Measurements from ENCODE around the gene GPC5.

GPC5 gene

GRCh38 chr13:92768602-92769001 is 1370.2 kb downstream of the GPC5 start:
- Histone ChIP-seq H3K27ac (ENCODE audit: low read depth, low read length) (no peak overlapping the region), H3K27me3 (ENCODE audit: control insufficient read depth, insufficient read depth, low read length) (no peaks in the 10 kb centered on the region), H3K9ac (ENCODE audit: low read length) (no peak overlapping the region), H3K4me1 (ENCODE audit: control insufficient read depth, insufficient read depth, low read length) (no peaks in the 10 kb centered on the region), H3K9me3 (ENCODE audit: control insufficient read depth, insufficient read depth, low read depth, low read length) (no peaks in the 10 kb centered on the region), H3K4me3 (ENCODE audit: low read depth, low read length) (no peak overlapping the region), H3K36me3 (ENCODE audit: control insufficient read depth, insufficient read depth, low read length) (no peaks in the 10 kb centered on the region)

GRCh38 chr13:92769046-92769445 is 1370.6 kb downstream of the GPC5 start:
- H3K4me3 ChIP-seq (ENCODE audit: low read depth, low read length) = no peak overlapping the region
- no peaks in the 10 kb centered on the region for H3K4me1 ChIP-seq (ENCODE audit: control insufficient read depth, insufficient read depth, low read length)
- H3K36me3 ChIP-seq (ENCODE audit: control insufficient read depth, insufficient read depth, low read length) = no peaks in the 10 kb centered on the region
- H3K9me3 ChIP-seq (ENCODE audit: control insufficient read depth, insufficient read depth, low read depth, low read length) = no peaks in the 10 kb centered on the region
- H3K27me3 ChIP-seq (ENCODE audit: control insufficient read depth, insufficient read depth, low read length) = no peaks in the 10 kb centered on the region
- H3K9ac ChIP-seq (ENCODE audit: low read length) = no peak overlapping the region
- H3K27ac ChIP-seq (ENCODE audit: low read depth, low read length) = no peak overlapping the region

- Histone ChIP-seq H3K27me3 (ENCODE audit: control insufficient read depth, insufficient read depth, low read length) (no peaks in the 10 kb centered on the region), H3K4me3 (ENCODE audit: low read depth, low read length) (no peak overlapping the region), H3K36me3 (ENCODE audit: control insufficient read depth, insufficient read depth, low read length) (no peaks in the 10 kb centered on the region), H3K4me1 (ENCODE audit: control insufficient read depth, insufficient read depth, low read length) (no peaks in the 10 kb centered on the region), H3K9ac (ENCODE audit: low read length) (no peak overlapping the region), H3K9me3 (ENCODE audit: control insufficient read depth, insufficient read depth, low read depth, low read length) (no peaks in the 10 kb centered on the region), H3K27ac (ENCODE audit: low read depth, low read length) (no peak overlapping the region)
Measured at GRCh38 chr13:92775658-92776057, 1377.2 kb downstream of the GPC5 start.

GRCh38 chr13:92781965-92782690 is 1383.7 kb downstream of the GPC5 start:
- no peak overlapping the region for H3K9ac ChIP-seq (ENCODE audit: low read length)
- no peaks in the 10 kb centered on the region for H3K4me1 ChIP-seq (ENCODE audit: control insufficient read depth, insufficient read depth, low read length)
- no peak overlapping the region for H3K27ac ChIP-seq (ENCODE audit: low read depth, low read length)
- H3K4me3 ChIP-seq (ENCODE audit: low read depth, low read length) = no peak overlapping the region
- no peaks in the 10 kb centered on the region for H3K27me3 ChIP-seq (ENCODE audit: control insufficient read depth, insufficient read depth, low read length)
- no peaks in the 10 kb centered on the region for H3K36me3 ChIP-seq (ENCODE audit: control insufficient read depth, insufficient read depth, low read length)
- no peaks in the 10 kb centered on the region for H3K9me3 ChIP-seq (ENCODE audit: control insufficient read depth, insufficient read depth, low read depth, low read length)

GRCh38 chr13:92802776-92803175 is 1404.4 kb downstream of the GPC5 start:
- Histone ChIP-seq H3K9ac (ENCODE audit: low read length) (no peak overlapping the region), H3K27me3 (ENCODE audit: control insufficient read depth, insufficient read depth, low read length) (no peaks in the 10 kb centered on the region), H3K9me3 (ENCODE audit: control insufficient read depth, insufficient read depth, low read depth, low read length) (no peaks in the 10 kb centered on the region), H3K4me1 (ENCODE audit: control insufficient read depth, insufficient read depth, low read length) (no peaks in the 10 kb centered on the region), H3K36me3 (ENCODE audit: control insufficient read depth, insufficient read depth, low read length) (no peaks in the 10 kb centered on the region), H3K4me3 (ENCODE audit: low read depth, low read length) (no peak overlapping the region), H3K27ac (ENCODE audit: low read depth, low read length) (no peak overlapping the region)

GRCh38 chr13:92804346-92804745 is 1405.9 kb downstream of the GPC5 start:
- H3K9ac ChIP-seq (ENCODE audit: low read length) = no peak overlapping the region
- H3K36me3 ChIP-seq (ENCODE audit: control insufficient read depth, insufficient read depth, low read length) = no peaks in the 10 kb centered on the region
- H3K4me1 ChIP-seq (ENCODE audit: control insufficient read depth, insufficient read depth, low read length) = no peaks in the 10 kb centered on the region
- no peaks in the 10 kb centered on the region for H3K27me3 ChIP-seq (ENCODE audit: control insufficient read depth, insufficient read depth, low read length)
- no peak overlapping the region for H3K27ac ChIP-seq (ENCODE audit: low read depth, low read length)
- no peaks in the 10 kb centered on the region for H3K9me3 ChIP-seq (ENCODE audit: control insufficient read depth, insufficient read depth, low read depth, low read length)
- no peak overlapping the region for H3K4me3 ChIP-seq (ENCODE audit: low read depth, low read length)

GRCh38 chr13:92804926-92805325 is 1406.5 kb downstream of the GPC5 start:
- no peaks in the 10 kb centered on the region for H3K27me3 ChIP-seq (ENCODE audit: control insufficient read depth, insufficient read depth, low read length)
- no peaks in the 10 kb centered on the region for H3K9me3 ChIP-seq (ENCODE audit: control insufficient read depth, insufficient read depth, low read depth, low read length)
- H3K36me3 ChIP-seq (ENCODE audit: control insufficient read depth, insufficient read depth, low read length) = no peaks in the 10 kb centered on the region
- no peak overlapping the region for H3K4me3 ChIP-seq (ENCODE audit: low read depth, low read length)
- H3K9ac ChIP-seq (ENCODE audit: low read length) = no peak overlapping the region
- no peak overlapping the region for H3K27ac ChIP-seq (ENCODE audit: low read depth, low read length)
- no peaks in the 10 kb centered on the region for H3K4me1 ChIP-seq (ENCODE audit: control insufficient read depth, insufficient read depth, low read length)

GRCh38 chr13:92805766-92806165 is 1407.3 kb downstream of the GPC5 start:
- H3K4me3 ChIP-seq (ENCODE audit: low read depth, low read length) = no peak overlapping the region
- no peaks in the 10 kb centered on the region for H3K4me1 ChIP-seq (ENCODE audit: control insufficient read depth, insufficient read depth, low read length)
- no peaks in the 10 kb centered on the region for H3K27me3 ChIP-seq (ENCODE audit: control insufficient read depth, insufficient read depth, low read length)
- H3K9me3 ChIP-seq (ENCODE audit: control insufficient read depth, insufficient read depth, low read depth, low read length) = no peaks in the 10 kb centered on the region
- H3K9ac ChIP-seq (ENCODE audit: low read length) = no peak overlapping the region
- H3K36me3 ChIP-seq (ENCODE audit: control insufficient read depth, insufficient read depth, low read length) = no peaks in the 10 kb centered on the region
- no peak overlapping the region for H3K27ac ChIP-seq (ENCODE audit: low read depth, low read length)

- Histone ChIP-seq H3K4me1 (ENCODE audit: control insufficient read depth, insufficient read depth, low read length) (no peaks in the 10 kb centered on the region), H3K9ac (ENCODE audit: low read length) (no peak overlapping the region)
Measured at GRCh38 chr13:92806215-92806614, 1407.8 kb downstream of the GPC5 start.

GRCh38 chr13:92807353-92807752 is 1408.9 kb downstream of the GPC5 start:
- no peak overlapping the region for H3K27ac ChIP-seq (ENCODE audit: low read depth, low read length)
- no peaks in the 10 kb centered on the region for H3K9me3 ChIP-seq (ENCODE audit: control insufficient read depth, insufficient read depth, low read depth, low read length)
- H3K4me3 ChIP-seq (ENCODE audit: low read depth, low read length) = no peak overlapping the region
- no peaks in the 10 kb centered on the region for H3K36me3 ChIP-seq (ENCODE audit: control insufficient read depth, insufficient read depth, low read length)
- no peak overlapping the region for H3K9ac ChIP-seq (ENCODE audit: low read length)
- no peaks in the 10 kb centered on the region for H3K27me3 ChIP-seq (ENCODE audit: control insufficient read depth, insufficient read depth, low read length)
- no peaks in the 10 kb centered on the region for H3K4me1 ChIP-seq (ENCODE audit: control insufficient read depth, insufficient read depth, low read length)

More at GRCh38 chr13:92806215-92806614, 1407.8 kb downstream of the GPC5 start:
- Histone ChIP-seq H3K36me3 (ENCODE audit: control insufficient read depth, insufficient read depth, low read length) (no peaks in the 10 kb centered on the region), H3K9me3 (ENCODE audit: control insufficient read depth, insufficient read depth, low read depth, low read length) (no peaks in the 10 kb centered on the region), H3K27ac (ENCODE audit: low read depth, low read length) (no peak overlapping the region), H3K27me3 (ENCODE audit: control insufficient read depth, insufficient read depth, low read length) (no peaks in the 10 kb centered on the region), H3K4me3 (ENCODE audit: low read depth, low read length) (no peak overlapping the region)

- Histone ChIP-seq H3K9ac (ENCODE audit: low read length) (no peak overlapping the region), H3K9me3 (ENCODE audit: control insufficient read depth, insufficient read depth, low read depth, low read length) (no peaks in the 10 kb centered on the region), H3K4me3 (ENCODE audit: low read depth, low read length) (no peak overlapping the region), H3K27me3 (ENCODE audit: control insufficient read depth, insufficient read depth, low read length) (no peaks in the 10 kb centered on the region), H3K36me3 (ENCODE audit: control insufficient read depth, insufficient read depth, low read length) (no peaks in the 10 kb centered on the region), H3K27ac (ENCODE audit: low read depth, low read length) (no peak overlapping the region), H3K4me1 (ENCODE audit: control insufficient read depth, insufficient read depth, low read length) (no peaks in the 10 kb centered on the region)
Measured at GRCh38 chr13:92807966-92808365, 1409.5 kb downstream of the GPC5 start.

All from HUES6 (cell line).